Tibial nerve (tissue), 4 donors: ENCODE data around the gene ZNF740. TPM values are rescaled to one million over a fixed set of nuclear protein-coding genes. Genes with fewer than 3 reads are reported as not detected.

Source experiments
- small RNA-seq: library from RNA; depleted of rRNA; stranded (forward); fragments of <200 nt; gene quantifications from one replicate; pipeline ENCODE3, GENCODE V24; 2016
- total RNA-seq, 4 donors: library from RNA; depleted of rRNA; stranded (reverse); fragments of >200 nt; gene quantifications; one replicate each; pipeline ENCODE4 v1.1.0, GENCODE V29; 2016

The ZNF740 gene
- total RNA-seq, 4 donors from 2014 or later: 10.2 to 67.7 (median 22.7) TPM

Small RNAs within 50 kb of the gene (small RNA-seq; reads per million reads assigned to genes)
- gene HIGD1AP1: not detected
- not detected for gene RNU6-333P

Other genes starting within 250 kb of the ZNF740 start
- gene KRT18, start 231.6 kb upstream of the ZNF740 start, total RNA-seq: 1 to 10 TPM in 3 of 4 donors, under 1 TPM in 1; 0.78 to 8.1 (median 3.5) TPM
- 100 to 1,000 TPM; 297 to 484 (median 401) TPM for gene EIF4B, start 174.3 kb upstream of the ZNF740 start, total RNA-seq
- gene TNS2, start 130.7 kb upstream of the ZNF740 start, total RNA-seq: 100 to 1,000 TPM; 411 to 653 (median 546) TPM
- 10 to 100 TPM; 51.8 to 57.0 (median 54.3) TPM for gene SPRYD3, start 101.3 kb upstream of the ZNF740 start, total RNA-seq
- gene IGFBP6, start 83.1 kb upstream of the ZNF740 start, total RNA-seq: 1,000 to 10,000 TPM; 1,043 to 8,473 (median 5,787) TPM
- gene SOAT2, start 77.2 kb upstream of the ZNF740 start, total RNA-seq: 1 to 10 TPM in 1 of 4 donors, under 1 TPM in 3; 0.30 to 2.9 (median 0.72) TPM
- 10 to 100 TPM; 52.4 to 90.6 (median 78.7) TPM for gene CSAD, start 203 bp downstream of the ZNF740 start, total RNA-seq
- 10 to 100 TPM in 2 of 4 donors, 1 to 10 TPM in 2; 3.6 to 15.1 (median 8.9) TPM for gene ITGB7, start 26.5 kb downstream of the ZNF740 start, total RNA-seq
- 10 to 100 TPM; 28.0 to 32.3 (median 31.4) TPM for gene RARG, start 51.5 kb downstream of the ZNF740 start, total RNA-seq
- gene ESPL1, start 87.6 kb downstream of the ZNF740 start, total RNA-seq: 1 to 10 TPM in 3 of 4 donors, not detected in 1; 2.2 to 8.7 (median 2.5) TPM
- gene PFDN5, start 114.8 kb downstream of the ZNF740 start, total RNA-seq: 100 to 1,000 TPM; 518 to 673 (median 591) TPM
- 10 to 100 TPM; 49.2 to 82.8 (median 54.3) TPM for gene MYG1, start 119.0 kb downstream of the ZNF740 start, total RNA-seq
- 10 to 100 TPM; 55.5 to 76.8 (median 64.5) TPM for gene AAAS, start 140.9 kb downstream of the ZNF740 start, total RNA-seq
- gene SP7, start 155.6 kb downstream of the ZNF740 start, total RNA-seq: under 1 TPM in 1 of 4 donors, not detected in 3; 0.21 TPM
- 10 to 100 TPM; 45.3 to 81.5 (median 65.0) TPM for gene SP1, start 199.5 kb downstream of the ZNF740 start, total RNA-seq
- gene AMHR2, start 243.1 kb downstream of the ZNF740 start, total RNA-seq: not detected